Hematopoietic multipotent progenitor cell treated with erythropoietin and hydrocortisone succinate and interleukin-3 and kit ligand, for 17 days (in vitro differentiated cells): ENCODE data around the gene GARS1.

Experiments
- DNase-seq: peaks from one replicate; pipeline ENCODE4 v3.0.0-alpha.2; 2015; ENCODE audit warnings: low spot score

Gene GARS1

GRCh38 chr7:30681815-30682211 lies 87.1 kb downstream of the GARS1 start:
- no peak for DNase-seq

GRCh38 chr7:30682212-30683083 lies 87.8 kb downstream of the GARS1 start, which contains the start of gene CRHR2:
TSS of gene CRHR2 (minus strand) at chr7:30682456. CDS start at chr7:30682280, 176 bp downstream.
- DNase-seq: no peak

GRCh38 chr7:30683306-30683705 lies 88.6 kb downstream of the GARS1 start:
- DNase-seq: no peak
